GM12872 (cell line): Measurements from ENCODE around the gene ATG2A.

ENCODE experiments used
- TF ChIP-seq, protein P1 (sequence below): IDR thresholded peaks from 3 replicates; pipeline ENCODE4 v1.5.1; 2011; ENCODE audit warnings: low read depth, mild to moderate bottlenecking, low read length, moderate library complexity; ENCODE audit not compliant: insufficient read depth

The ATG2A gene

DNA sequence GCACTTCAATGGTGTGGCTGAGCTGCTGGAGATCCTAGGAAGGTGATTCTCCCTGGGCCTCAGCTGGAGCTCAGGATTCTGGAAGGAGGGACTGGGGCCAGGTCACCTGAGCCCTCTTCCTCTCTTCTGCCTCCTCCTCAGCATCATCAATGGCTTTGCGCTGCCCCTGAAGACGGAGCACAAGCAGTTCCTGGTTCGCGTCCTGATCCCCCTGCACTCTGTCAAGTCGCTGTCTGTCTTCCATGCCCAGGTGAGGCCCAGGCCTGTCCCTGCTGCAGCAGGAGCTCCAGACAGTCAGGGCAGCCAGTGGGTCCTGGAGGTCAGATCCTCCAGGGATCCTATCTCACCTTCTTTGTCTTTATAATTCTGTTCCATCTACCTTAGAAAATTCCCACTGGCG, 13.3 kb upstream of the ATG2A start:
- TF ChIP-seq, protein P1, sequence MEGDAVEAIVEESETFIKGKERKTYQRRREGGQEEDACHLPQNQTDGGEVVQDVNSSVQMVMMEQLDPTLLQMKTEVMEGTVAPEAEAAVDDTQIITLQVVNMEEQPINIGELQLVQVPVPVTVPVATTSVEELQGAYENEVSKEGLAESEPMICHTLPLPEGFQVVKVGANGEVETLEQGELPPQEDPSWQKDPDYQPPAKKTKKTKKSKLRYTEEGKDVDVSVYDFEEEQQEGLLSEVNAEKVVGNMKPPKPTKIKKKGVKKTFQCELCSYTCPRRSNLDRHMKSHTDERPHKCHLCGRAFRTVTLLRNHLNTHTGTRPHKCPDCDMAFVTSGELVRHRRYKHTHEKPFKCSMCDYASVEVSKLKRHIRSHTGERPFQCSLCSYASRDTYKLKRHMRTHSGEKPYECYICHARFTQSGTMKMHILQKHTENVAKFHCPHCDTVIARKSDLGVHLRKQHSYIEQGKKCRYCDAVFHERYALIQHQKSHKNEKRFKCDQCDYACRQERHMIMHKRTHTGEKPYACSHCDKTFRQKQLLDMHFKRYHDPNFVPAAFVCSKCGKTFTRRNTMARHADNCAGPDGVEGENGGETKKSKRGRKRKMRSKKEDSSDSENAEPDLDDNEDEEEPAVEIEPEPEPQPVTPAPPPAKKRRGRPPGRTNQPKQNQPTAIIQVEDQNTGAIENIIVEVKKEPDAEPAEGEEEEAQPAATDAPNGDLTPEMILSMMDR, result no peak

DNA sequence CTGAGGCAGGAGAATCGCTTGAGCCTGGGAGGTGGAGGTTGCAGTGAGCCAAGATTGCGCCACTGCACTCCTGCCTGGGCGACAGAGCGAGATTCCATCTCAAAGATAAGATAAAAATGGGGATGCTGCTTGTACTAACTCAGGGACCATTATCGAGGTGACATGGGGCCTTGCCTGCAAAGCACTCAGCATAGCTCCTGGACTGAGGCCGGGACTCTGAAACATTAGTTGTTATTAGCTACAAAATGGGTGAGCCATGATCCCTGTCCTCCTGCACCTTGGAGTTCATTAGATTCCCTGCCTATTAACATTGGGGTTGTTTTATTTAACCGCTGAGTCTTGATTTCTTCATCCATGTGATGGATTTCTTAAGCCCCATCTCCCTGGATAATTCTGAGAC, 12.6 kb upstream of the ATG2A start:
- TF ChIP-seq, protein P1, result no peak

DNA sequence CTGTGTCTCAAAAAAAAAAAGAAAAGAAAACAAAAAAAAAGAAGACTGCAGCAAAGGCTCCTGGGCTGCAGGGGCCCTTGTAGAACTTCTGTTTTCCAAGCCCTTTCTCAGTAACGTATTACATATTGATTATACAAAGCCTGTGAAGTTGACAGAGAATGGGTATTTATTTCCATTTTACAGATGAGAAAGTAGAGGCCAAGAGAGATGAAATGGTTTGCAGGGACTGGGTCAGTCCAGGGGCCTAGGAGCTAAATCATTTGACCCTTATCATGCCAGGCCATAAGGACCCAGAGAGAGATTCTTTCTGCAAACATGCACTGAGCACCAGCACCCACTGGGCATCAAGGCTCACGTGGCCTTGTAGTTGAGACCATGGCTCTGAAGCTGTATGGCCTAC, 11.9 kb upstream of the ATG2A start:
- TF ChIP-seq, protein P1, result no peak

DNA sequence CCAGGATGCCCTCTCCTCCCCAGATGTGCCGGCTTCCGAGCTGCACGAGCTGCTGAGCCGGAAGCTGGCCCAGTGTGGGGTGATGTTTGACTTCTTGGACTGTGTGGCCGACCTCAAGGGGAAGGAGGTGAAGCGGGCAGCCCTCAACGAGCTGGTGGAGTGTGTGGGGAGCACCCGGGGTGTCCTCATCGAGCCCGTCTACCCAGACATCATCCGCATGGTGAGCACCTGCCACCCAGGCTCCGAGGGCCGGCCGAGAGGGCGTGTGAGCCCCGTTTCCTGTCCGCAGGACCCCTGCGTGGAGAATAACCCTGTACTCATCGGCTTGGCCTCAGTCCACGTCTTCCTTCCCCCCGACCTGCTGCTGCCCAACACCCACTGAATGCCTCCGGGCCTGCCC, 9.7 kb upstream of the ATG2A start:
- TF ChIP-seq, protein P1, result no peak

DNA sequence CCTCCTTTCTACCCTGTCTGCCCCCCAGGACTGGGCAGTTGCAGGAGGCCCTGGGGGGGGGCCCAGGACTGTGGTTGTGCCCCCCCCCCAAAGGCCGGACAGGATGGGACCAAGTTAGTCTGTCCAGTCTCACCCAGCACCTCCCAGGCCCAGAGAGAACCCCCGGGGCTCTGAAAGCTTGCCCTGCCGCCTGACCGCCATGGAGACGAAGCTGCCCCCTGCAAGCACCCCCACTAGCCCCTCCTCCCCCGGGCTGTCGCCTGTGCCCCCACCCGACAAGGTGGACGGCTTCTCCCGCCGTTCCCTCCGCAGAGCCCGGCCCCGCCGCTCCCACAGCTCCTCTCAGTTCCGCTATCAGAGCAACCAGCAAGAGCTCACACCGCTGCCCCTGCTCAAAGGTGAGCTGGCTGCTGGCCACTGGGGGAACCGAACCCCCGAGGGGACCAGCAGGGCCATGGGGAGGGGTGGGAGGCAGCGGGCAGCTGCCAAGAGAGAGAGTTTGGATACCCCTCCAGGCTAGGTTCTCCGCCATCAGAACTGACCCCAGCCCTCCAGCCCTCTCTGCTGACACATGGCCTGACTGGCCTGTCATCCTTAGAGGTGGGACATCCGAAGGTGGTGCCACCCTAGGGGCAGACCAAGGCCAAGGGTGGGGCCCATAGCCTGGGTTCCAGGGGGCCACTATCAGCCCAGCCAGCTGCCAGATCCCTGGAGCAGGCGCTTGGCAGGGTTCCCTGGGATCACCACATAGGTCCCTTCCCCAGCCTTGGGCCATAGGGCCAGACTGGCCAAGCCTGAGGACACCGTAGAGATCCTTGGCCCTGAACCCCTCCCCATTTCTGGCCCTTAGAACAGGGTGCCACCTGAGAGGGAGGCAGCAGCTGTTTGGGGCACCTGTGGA, 8.8 kb upstream of the ATG2A start:
- TF ChIP-seq, protein P1, result no peak

DNA sequence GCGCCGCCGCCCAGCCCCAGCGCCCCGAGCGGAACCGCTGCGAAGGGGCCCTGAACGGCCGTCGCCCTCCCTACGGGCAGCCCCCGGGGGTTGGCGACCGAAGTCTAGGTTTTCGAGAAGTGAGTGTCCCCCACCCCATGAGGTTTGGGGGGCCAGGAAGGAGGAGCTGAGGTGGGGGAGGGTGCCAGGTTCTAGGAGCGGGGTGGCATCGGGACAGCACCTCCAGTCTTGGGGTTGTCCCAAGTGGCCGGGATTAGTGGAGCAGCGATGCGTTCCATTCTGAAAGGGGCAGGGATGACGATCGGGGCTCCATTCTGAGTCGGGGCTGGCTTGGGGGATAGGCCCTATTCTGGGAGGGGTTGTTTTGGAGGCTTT, 7.9 kb upstream of the ATG2A start:
- TF ChIP-seq, protein P1, result no peak

DNA sequence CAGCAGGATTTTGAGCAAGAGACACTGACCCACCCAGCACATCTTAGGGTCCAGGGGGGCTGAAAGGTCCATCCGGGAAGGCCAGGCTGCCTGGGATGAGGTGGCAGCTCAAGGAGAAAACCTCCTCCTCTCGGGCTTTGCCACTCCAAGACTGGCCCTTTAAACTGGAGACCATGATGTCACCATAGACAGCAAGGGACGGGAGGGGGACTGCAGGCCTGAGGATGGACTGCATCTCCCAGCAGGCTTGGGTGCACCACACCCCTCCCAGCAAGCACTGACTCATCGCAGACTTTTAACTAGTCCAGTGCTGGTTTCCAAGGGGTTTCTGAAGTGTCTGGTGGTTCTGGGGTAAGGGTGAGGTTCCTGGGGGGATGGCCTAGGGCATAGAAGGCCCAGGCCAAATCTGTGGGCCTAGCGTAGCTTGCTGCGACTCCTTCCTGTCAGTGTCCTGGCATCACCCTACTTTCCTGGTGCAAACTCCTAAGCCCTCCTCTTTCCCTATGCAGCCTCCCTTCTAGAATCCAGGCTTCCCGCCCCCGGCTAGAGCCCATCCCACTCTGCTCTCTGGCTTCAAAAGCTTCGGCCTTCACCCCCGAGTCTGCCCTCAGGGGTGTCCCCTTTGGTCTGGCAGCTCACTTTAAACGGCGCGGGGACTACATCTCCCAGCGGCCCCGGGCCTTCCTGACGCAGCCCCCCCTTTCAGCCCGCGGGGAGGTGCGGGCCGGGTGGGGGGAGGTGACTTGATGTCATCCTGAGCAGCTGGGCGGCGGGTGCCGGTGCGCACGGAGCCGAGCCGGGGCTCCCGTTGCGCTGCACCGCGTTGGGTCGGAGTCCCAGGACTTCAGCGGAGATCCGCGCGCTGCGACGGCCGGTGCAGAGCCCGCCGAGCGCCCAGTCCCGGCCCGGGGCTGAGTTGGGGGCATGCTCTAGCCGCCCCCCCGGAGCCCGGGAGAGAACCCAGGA, 7.2 kb upstream of the ATG2A start, which contains the start of gene PPP2R5B:
Gene PPP2R5B (plus strand): TSS at position 746 of the 966 bp plus-strand sequence. CDS start 1,046 bp downstream, outside the sequence.
- TF ChIP-seq, protein P1, result no peak
